Breast epithelium (tissue), 4 donors: ENCODE data around the gene BBX. TPM values are rescaled to one million over a fixed set of nuclear protein-coding genes. Genes with fewer than 3 reads are reported as not detected.

ENCODE experiments used
- DNase-seq, 2 donors: peaks; one replicate each; pipeline ENCODE4 v3.0.0-alpha.2; 2019; ENCODE audit warnings: low spot score in 2 of 2
- H3K27ac ChIP-seq, 2 donors: fragments of 200-600 bp; sonication (generic) in 1 of 2; one replicate each; pipeline ENCODE4 v1.5.1; 2016 to 2019; ENCODE audit warnings: mild to moderate bottlenecking in 1 of 2
- H3K27me3 ChIP-seq, 2 donors: fragments of 200-600 bp; sonication (generic) in 1 of 2; one replicate each; pipeline versions ENCODE4 v1.5.1 to v1.6.0; 2017 to 2019; ENCODE audit warnings: control low read depth in 1 of 2, mild to moderate bottlenecking in 1 of 2
- H3K36me3 ChIP-seq: fragments of 200-600 bp; one replicate; pipeline ENCODE4 v1.5.1; 2019
- H3K4me1 ChIP-seq, 2 donors: fragments of 200-600 bp; sonication (generic); one replicate each; pipeline ENCODE4 v1.5.1; 2016 to 2019; ENCODE audit warnings: control low read depth in 1 of 2
- H3K4me3 ChIP-seq, 3 donors: fragments of 200-600 bp; sonication (generic); 1 replicate in 2 of 3; 2 replicates in 1 of 3; pipeline ENCODE4 v1.5.1; 2016 to 2019; ENCODE audit warnings: mild to moderate bottlenecking in 3 of 3, moderate library complexity in 2 of 3
- H3K9me3 ChIP-seq, 2 donors: fragments of 200-600 bp; sonication (generic) in 1 of 2; one replicate each; pipeline ENCODE4 v1.5.1; 2016 to 2019; ENCODE audit warnings: control low read depth in 1 of 2
- POLR2A ChIP-seq: fragments of 450-650 bp; IDR thresholded peaks from one replicate; pipeline ENCODE4 v1.6.1; 2016; ENCODE audit warnings: antibody characterized with exemption, mild to moderate bottlenecking, moderate library complexity
- POLR2AphosphoS5 ChIP-seq, 3 donors: sonication (generic); formaldehyde crosslinking; IDR thresholded peaks; one replicate each; pipeline ENCODE4 v1.6.1; 2017; ENCODE audit warnings: antibody characterized with exemption in 3 of 3
- intact Hi-C: fragments of 100-400 bp; cut with DNase I; formaldehyde crosslinking; loops from one replicate; pipeline ENCODE4 v1.15.1; 2023; ENCODE audit warnings: low total_unique reads
- total RNA-seq, 3 donors: library from RNA; depleted of rRNA; stranded (reverse); fragments of >200 nt; gene quantifications; one replicate each; pipeline ENCODE4 v1.1.0, GENCODE V29; 2016
- TF ChIP-seq, protein P1 (sequence below), 3 donors: fragments of 450-650 bp; IDR thresholded peaks; one replicate each; pipeline ENCODE4 v1.5.1; 2016 to 2017; ENCODE audit warnings: antibody characterized with exemption in 3 of 3, mild to moderate bottlenecking in 3 of 3, moderate library complexity in 3 of 3

The BBX gene
- total RNA-seq, 3 donors from 2014 or later: 59.0 to 95.9 (median 70.8) TPM

DNA sequence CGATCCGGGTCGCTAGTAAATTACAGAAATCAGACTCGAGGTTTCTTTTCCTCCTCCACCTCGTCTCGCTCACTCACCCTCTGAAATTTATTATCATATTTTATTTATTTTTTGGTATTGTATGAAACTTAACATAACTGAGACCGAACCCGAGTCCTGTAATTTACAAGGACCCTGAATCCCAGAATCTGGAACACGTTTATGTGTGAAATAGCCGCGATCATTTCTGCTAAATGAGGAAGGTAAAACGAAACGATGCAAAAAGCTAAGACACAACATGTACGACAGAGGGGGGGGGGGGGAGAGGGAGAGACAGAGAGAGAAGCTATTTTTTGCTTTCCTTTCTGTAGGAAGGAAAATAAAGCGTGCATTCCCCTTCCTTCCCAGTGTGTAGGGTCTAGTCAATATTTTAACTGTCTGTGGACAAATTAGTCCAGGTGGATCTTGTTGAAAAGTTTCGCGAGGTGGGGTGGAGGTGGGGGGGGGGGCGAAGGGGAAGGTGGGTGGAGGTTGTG, 1.6 kb downstream of the BBX start:
- Histone ChIP-seq H3K27me3 (no peaks in the 10 kb centered on the region), H3K36me3 (no peaks in the 10 kb centered on the region), H3K4me3 (peak overlapping the region; percentile 82 to 91 (median 90)), H3K9me3 (no peaks in the 10 kb centered on the region), H3K4me1 (no peaks in the 10 kb centered on the region), H3K27ac (peak overlapping the region; percentile 93 to 94)
- TF ChIP-seq POLR2A (no peak), POLR2AphosphoS5 (IDR thresholded peaks at IDR 0.05) (no peak)
- TF ChIP-seq, protein P1, sequence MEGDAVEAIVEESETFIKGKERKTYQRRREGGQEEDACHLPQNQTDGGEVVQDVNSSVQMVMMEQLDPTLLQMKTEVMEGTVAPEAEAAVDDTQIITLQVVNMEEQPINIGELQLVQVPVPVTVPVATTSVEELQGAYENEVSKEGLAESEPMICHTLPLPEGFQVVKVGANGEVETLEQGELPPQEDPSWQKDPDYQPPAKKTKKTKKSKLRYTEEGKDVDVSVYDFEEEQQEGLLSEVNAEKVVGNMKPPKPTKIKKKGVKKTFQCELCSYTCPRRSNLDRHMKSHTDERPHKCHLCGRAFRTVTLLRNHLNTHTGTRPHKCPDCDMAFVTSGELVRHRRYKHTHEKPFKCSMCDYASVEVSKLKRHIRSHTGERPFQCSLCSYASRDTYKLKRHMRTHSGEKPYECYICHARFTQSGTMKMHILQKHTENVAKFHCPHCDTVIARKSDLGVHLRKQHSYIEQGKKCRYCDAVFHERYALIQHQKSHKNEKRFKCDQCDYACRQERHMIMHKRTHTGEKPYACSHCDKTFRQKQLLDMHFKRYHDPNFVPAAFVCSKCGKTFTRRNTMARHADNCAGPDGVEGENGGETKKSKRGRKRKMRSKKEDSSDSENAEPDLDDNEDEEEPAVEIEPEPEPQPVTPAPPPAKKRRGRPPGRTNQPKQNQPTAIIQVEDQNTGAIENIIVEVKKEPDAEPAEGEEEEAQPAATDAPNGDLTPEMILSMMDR (IDR thresholded peaks at IDR 0.05): no peak
- intact Hi-C loops: no loop called here
- DNase-seq: no peak

DNA sequence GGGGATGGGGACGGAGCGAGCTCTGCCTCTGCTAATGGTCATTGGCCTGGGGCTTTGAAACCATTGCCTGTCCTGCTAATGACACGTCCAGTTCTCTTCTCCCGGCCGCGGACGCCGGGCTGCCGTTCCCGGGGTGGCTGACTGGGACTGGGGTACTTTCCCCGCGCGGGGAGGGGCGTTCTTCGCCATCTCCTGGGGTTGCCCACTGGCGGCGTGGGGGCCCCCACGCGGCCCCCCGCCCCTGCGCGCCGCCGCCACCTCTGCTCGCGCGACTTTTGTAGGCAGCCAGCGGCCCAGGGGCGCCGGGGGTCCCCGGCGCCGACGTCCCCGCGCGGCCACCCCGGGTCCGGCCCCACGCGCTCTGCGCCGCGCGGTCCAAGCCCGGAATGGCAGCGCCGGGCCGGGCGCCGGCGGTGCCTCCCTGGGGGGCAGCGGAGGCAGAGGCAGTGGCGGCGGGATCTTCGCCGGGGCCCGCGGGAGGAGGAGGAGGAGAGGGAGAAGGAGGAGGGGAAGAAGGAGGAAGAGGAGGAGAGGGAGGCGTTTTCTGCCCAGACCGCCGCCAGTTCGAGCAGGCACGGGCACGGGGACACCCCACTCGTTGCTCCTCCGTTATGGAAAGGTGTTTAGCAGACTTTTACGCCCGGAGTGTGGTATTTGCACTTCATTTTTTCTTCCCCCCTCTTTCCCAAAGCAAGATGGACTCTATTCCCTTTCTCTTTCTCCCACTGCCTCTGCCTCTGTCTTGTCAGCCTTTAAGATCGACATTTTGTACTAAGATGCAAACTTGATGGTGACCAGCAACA, 2.3 kb downstream of the BBX start:
- TF ChIP-seq, protein P1 (IDR thresholded peaks at IDR 0.05): peak in 1 of 3 donors; percentile 11
- TF ChIP-seq POLR2AphosphoS5 (IDR thresholded peaks at IDR 0.05): no peak
- H3K4me1 ChIP-seq: no peaks in the 10 kb centered on the region
- H3K9me3 ChIP-seq: no peaks in the 10 kb centered on the region
- H3K27ac ChIP-seq: peak overlapping the region; percentile 93 to 94
- H3K27me3 ChIP-seq: no peaks in the 10 kb centered on the region
- DNase-seq: peak; percentile 39 to 53
- H3K36me3 ChIP-seq: no peaks in the 10 kb centered on the region
- H3K4me3 ChIP-seq: peak overlapping the region; percentile 82 to 91 (median 90)
- intact Hi-C loops: no loop called here

DNA sequence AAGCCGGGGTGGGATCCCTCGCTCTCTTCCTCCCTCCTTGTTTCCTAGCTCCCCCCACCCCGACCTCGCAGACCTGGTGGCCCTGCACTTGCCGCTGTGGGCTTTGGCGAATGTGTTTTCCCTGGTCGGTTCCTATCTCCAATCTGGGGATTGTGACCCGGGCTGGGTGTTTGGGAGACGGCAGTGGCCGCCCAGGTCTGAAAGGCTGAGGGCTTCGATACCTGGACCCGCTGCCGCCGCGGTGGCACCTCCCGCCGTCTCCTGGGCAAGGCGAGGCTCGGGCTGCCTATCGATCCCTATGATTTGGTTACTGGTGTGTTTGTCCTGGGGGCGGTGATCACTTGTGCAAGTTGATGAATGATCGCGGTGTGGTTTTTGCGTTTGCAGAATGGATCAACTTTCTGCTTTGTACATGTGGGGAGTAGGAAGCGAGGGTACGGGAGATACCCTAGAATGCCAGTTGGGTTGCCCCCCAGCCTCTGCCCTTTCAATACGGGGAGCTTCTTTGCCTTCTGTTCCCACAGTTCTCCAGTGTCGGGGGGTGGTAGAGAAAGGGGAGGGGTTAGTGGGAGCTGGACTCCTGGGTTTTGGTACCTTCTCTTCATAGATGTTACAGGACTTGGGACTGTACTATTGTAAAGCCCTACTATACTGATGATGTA, 3.0 kb downstream of the BBX start:
- Histone ChIP-seq H3K4me3 (peak overlapping the region; percentile 82 to 91 (median 90)), H3K27me3 (no peaks in the 10 kb centered on the region), H3K27ac (peak overlapping the region; percentile 93 to 94), H3K4me1 (no peaks in the 10 kb centered on the region), H3K36me3 (no peaks in the 10 kb centered on the region), H3K9me3 (no peaks in the 10 kb centered on the region)
- peak in 1 of 2 donors; percentile 54 for DNase-seq
- TF ChIP-seq POLR2A (no peak), POLR2AphosphoS5 (IDR thresholded peaks at IDR 0.05) (no peak)
- TF ChIP-seq, protein P1 (IDR thresholded peaks at IDR 0.05): no peak
- intact Hi-C loops: no loop called here

DNA sequence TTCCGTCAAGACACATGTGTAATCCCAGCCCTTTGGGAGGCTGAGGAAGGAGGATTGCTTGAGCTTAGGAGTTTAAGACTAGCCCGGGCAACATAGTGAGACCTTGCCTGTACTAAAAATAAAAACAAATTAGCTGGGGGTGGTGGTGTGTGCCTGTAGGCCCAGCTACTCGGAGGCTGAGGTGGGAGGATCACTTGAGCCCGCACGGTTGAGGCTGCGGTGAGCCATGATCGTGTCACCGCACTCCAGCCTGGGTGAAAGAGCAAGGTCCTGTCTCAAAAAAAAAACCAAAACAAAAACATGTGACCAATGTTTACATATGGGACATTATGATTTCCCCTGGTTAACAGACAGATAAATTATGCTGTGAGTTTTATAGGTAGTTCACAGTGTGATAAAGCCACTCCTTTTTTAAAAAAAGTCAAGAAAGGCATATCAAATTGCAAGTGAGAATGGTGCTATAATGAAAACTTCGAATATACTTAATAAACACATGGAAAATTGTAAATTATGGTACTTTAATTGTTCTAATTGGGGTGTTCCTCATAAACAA, 9.2 kb downstream of the BBX start:
- Histone ChIP-seq H3K9me3 (no peaks in the 10 kb centered on the region), H3K27me3 (no peaks in the 10 kb centered on the region), H3K36me3 (no peaks in the 10 kb centered on the region), H3K27ac (no peak overlapping the region), H3K4me3 (no peak overlapping the region), H3K4me1 (no peaks in the 10 kb centered on the region)
- intact Hi-C loops: no loop called here
- TF ChIP-seq, protein P1 (IDR thresholded peaks at IDR 0.05): no peak
- TF ChIP-seq POLR2AphosphoS5 (IDR thresholded peaks at IDR 0.05) (no peak), POLR2A (no peak)
- DNase-seq: no peak
